ENCODE data around the gene ZNF862. TPM values are rescaled to one million over a fixed set of nuclear protein-coding genes. Genes with fewer than 3 reads are reported as not detected.

The ZNF862 gene
- total RNA-seq, 1 experiment from 2014 or later: 4.5 TPM

DNA sequence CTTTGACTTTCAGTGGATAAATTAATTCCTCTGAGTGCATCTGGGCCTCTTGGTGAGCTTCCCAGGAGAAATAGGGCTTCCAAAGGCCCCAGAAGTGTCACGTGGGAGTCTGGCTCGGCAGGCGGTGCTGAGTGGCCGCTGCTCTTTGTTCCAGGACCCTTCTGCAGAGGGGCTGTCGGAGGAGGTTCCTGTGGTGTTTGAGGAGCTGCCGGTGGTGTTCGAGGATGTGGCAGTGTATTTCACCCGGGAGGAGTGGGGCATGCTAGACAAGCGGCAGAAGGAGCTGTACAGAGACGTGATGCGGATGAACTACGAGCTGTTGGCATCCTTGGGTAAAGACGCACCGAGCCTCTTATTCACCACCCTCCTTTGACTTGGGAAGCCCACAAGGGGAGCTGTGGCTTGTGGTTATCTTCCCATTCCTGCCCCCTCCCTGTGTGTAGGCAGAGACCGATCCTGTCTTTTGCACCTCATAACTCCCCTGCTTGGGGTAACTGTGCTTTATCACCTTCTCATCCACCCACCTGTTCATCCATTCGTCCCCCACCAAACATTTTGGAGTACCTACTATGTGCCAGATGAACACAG lies 11.9 kb downstream of the ZNF862 start:
- H3K36me3 ChIP-seq: no peaks in the 10 kb centered on the region
- no peaks in the 10 kb centered on the region for H3K9me3 ChIP-seq
- no peak overlapping the region for H3K4me3 ChIP-seq
- no peak for DNase-seq
- H3K27me3 ChIP-seq: no peaks in the 10 kb centered on the region

DNA sequence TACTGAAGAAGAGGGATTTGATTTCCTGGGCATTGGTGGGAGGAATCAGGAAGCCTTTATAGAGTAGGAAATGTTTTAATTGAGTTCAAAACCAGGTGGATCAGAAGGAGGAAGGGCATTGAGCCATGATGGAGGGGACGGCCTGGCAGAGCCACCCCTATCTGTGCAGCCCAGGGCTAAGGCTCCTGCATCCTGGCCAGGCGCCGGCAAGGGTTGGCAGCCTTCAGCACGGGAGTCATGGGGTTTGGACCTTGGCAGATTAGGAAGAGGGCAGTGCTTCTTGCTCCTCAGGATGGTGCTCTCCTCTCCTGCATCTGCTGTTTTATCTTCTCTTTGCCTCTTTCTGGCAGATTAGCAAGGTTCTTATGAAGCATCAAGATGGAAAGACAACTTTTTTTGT lies 12.5 kb downstream of the ZNF862 start:
- no peak overlapping the region for H3K4me3 ChIP-seq
- H3K9me3 ChIP-seq: no peaks in the 10 kb centered on the region
- no peaks in the 10 kb centered on the region for H3K27me3 ChIP-seq
- DNase-seq: no peak
- H3K36me3 ChIP-seq: no peaks in the 10 kb centered on the region

- no peak for DNase-seq
- H3K4me3 ChIP-seq: no peak overlapping the region
Measured at GRCh38 chr7:149851449-149851848, 13.3 kb downstream of the ZNF862 start.

DNA sequence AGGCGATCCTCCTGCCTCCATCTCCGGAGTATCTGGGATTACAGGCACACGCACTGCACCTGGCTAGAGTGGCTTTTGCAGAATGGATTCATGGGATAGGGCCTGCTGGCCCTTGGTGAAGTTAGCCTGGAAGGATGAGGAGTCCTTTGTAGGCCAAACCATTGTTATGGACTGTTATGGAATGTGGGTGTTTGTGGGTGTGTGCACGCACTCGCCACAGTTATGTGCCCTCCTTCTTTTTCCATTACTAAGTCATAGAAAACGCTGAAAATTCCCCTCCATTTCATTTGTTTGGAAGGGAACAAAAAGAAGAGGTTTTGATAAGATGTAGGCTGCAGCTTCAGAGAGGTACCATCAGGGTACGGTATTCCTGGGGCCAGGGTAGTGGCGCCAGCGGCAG lies 15.0 kb downstream of the ZNF862 start:
- Histone ChIP-seq H3K36me3 (no peaks in the 10 kb centered on the region), H3K4me3 (no peak overlapping the region), H3K27me3 (no peaks in the 10 kb centered on the region), H3K9me3 (no peaks in the 10 kb centered on the region)
- no peak for DNase-seq

More at GRCh38 chr7:149851449-149851848, 13.3 kb downstream of the ZNF862 start:
- no peaks in the 10 kb centered on the region for H3K9me3 ChIP-seq
- no peaks in the 10 kb centered on the region for H3K27me3 ChIP-seq
- no peaks in the 10 kb centered on the region for H3K36me3 ChIP-seq

DNA sequence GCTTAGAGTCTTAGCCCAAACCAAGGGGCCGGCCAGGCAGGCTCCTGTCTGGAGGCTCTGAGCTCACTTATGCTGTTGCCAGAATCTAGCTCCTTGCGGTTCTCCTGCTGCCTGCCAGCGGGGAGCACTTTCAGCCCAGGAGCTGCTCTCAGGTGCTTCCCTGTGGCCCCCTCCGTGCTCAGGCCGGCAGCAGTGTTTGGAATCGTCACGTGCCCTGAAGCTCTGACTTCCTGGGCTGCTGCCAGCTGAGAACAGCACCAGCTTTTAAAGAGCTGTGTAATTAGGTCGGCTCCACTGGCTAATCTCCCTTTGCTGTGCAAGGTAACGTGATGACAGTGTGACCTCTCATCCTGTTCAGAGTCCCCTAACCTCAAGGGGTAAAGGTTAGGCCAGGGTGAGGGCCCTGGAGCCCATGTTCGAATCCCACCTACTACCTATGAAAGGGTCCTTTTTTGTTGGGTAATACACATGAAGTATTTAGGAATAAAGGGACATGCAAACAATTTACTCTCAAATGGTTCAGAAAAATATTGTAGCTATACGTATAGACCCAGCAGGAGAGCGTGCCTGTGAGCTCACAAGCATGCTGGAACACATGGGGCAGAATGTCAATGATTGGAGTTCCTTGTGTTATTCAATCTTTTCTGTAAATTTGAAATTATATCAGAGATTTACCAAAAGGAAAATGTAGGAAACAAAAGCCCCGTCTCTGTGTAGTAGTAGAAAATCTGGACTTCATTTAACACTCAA lies 16.6 kb downstream of the ZNF862 start:
- no peaks in the 10 kb centered on the region for H3K9me3 ChIP-seq
- no peaks in the 10 kb centered on the region for H3K27me3 ChIP-seq
- DNase-seq: peak; percentile 15
- H3K36me3 ChIP-seq: no peaks in the 10 kb centered on the region
- no peak overlapping the region for H3K4me3 ChIP-seq

- Histone ChIP-seq H3K4me3 (no peak overlapping the region), H3K27me3 (no peaks in the 10 kb centered on the region), H3K36me3 (no peaks in the 10 kb centered on the region), H3K9me3 (no peaks in the 10 kb centered on the region)
- peak; percentile 44 for DNase-seq
Measured at GRCh38 chr7:149855361-149856305, 17.5 kb downstream of the ZNF862 start.

- DNase-seq: no peak
- no peak overlapping the region for H3K4me3 ChIP-seq
- no peaks in the 10 kb centered on the region for H3K36me3 ChIP-seq
- H3K27me3 ChIP-seq: no peaks in the 10 kb centered on the region
- H3K9me3 ChIP-seq: no peaks in the 10 kb centered on the region
Measured at GRCh38 chr7:149856583-149856982, 18.4 kb downstream of the ZNF862 start.

GRCh38 chr7:149859369-149859768 lies 21.2 kb downstream of the ZNF862 start:
- DNase-seq: no peak
- no peak overlapping the region for H3K4me3 ChIP-seq
- no peaks in the 10 kb centered on the region for H3K27me3 ChIP-seq
- H3K9me3 ChIP-seq: no peaks in the 10 kb centered on the region
- H3K36me3 ChIP-seq: no peaks in the 10 kb centered on the region

DNA sequence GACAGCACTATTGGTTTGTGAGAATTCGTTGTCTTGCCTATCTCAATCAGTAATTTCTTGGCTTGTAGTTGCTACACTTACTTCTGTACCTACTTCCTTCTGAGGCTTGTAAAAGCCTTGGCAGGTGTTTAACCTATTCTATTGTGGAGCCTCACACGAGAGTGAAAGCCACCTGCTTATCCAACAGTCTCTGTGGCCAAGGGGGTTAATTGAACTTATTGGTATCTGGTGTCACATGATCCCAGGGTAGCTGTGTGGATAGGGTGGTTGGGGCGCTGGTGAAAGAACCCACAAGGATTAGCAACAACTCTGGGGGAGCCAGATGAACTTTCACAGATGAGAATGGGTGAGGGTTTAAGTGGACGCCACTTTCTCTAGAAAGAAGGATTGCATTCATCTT lies 21.7 kb downstream of the ZNF862 start:
- H3K4me3 ChIP-seq: no peak overlapping the region
- no peaks in the 10 kb centered on the region for H3K27me3 ChIP-seq
- DNase-seq: no peak
- H3K9me3 ChIP-seq: no peaks in the 10 kb centered on the region
- H3K36me3 ChIP-seq: no peaks in the 10 kb centered on the region

GRCh38 chr7:149860821-149861727 lies 22.9 kb downstream of the ZNF862 start:
- no peaks in the 10 kb centered on the region for H3K9me3 ChIP-seq
- no peaks in the 10 kb centered on the region for H3K36me3 ChIP-seq
- H3K4me3 ChIP-seq: no peak overlapping the region
- H3K27me3 ChIP-seq: no peaks in the 10 kb centered on the region
- DNase-seq: no peak

DNA sequence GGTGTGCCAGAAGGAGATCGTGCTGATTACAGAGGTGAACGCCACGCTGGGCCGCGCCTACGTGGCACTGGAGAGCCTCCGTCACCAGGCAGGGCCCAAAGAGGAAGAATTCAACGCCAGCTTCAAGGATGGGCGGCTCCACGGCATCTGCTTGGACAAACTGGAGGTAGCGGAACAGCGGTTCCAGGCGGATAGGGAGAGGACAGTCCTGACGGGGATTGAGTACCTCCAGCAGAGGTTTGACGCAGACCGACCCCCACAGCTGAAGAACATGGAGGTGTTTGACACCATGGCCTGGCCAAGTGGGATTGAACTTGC lies 23.5 kb downstream of the ZNF862 start:
- Histone ChIP-seq H3K9me3 (no peaks in the 10 kb centered on the region), H3K4me3 (no peak overlapping the region), H3K27me3 (no peaks in the 10 kb centered on the region), H3K36me3 (no peaks in the 10 kb centered on the region)
- no peak for DNase-seq

- H3K27me3 ChIP-seq: no peaks in the 10 kb centered on the region
- DNase-seq: no peak
- H3K4me3 ChIP-seq: no peak overlapping the region
- no peaks in the 10 kb centered on the region for H3K36me3 ChIP-seq
- H3K9me3 ChIP-seq: no peaks in the 10 kb centered on the region
Measured at GRCh38 chr7:149862156-149862555, 24.0 kb downstream of the ZNF862 start.

DNA sequence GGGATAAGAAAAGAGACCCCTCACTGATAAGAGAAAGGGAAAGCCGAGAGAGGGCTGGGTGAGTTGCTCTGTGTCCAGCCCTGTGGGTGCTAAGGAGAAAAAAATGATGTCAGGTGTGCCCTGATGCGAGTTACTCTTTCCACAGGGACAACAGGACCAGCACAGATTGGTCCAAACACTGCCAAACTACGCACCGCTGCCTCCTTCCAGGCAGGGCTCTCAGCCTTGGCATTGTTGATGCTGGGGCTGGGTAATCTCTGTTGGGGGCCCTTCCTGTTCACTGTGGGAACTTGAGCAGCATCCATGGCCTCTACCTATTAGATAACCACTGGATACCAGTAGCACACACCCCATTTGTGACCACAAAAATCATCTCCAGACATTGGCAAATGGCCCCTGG lies 25.3 kb downstream of the ZNF862 start:
- no peaks in the 10 kb centered on the region for H3K36me3 ChIP-seq
- H3K27me3 ChIP-seq: no peaks in the 10 kb centered on the region
- H3K4me3 ChIP-seq: no peak overlapping the region
- H3K9me3 ChIP-seq: no peaks in the 10 kb centered on the region
- DNase-seq: no peak

GRCh38 chr7:149864023-149864422 lies 25.8 kb downstream of the ZNF862 start:
- DNase-seq: no peak
- no peaks in the 10 kb centered on the region for H3K36me3 ChIP-seq
- no peak overlapping the region for H3K4me3 ChIP-seq
- no peaks in the 10 kb centered on the region for H3K9me3 ChIP-seq
- H3K27me3 ChIP-seq: no peaks in the 10 kb centered on the region

DNA sequence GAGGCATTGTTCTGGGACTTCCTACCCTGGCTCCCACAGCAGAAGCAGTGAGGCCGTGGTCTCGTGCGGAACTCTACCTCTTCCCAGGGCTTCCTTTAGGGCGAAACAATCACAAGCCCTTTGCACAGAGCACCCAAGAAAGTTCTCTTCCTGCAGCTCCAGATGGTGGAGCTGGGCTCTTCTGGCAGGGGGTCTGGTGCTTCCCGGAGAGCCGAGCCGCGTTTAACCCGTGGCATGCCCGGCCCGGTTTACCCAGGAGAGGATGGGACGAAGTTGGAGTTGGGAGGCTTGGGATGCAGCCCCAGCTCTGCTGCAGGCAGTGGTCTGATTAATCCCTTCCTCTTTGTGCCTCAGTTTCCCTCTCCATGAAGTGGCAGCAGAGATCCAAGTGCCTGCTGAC lies 26.6 kb downstream of the ZNF862 start:
- Histone ChIP-seq H3K36me3 (no peaks in the 10 kb centered on the region), H3K27me3 (no peaks in the 10 kb centered on the region), H3K9me3 (no peaks in the 10 kb centered on the region), H3K4me3 (no peak overlapping the region)
- DNase-seq: no peak

DNA sequence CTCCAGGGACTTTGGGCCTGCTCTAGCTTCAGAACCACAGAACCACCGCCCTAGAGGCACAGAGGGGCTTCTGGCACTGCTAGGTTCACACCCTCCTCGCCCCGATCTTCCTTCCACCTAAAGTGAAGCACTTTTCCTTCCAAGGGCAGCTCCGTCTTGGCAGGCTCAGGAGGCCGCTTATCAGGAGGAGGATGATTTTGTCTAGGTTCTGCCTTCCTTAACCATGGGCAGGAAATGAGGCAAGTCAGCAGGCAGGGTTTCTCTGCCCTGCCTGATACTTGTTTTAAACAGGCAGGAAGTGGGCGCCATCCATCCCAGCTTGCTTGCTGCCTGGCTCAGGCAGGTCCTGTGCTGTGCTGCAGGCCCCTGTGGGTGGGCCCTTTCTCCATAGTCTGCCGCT lies 27.3 kb downstream of the ZNF862 start:
- no peaks in the 10 kb centered on the region for H3K9me3 ChIP-seq
- no peak overlapping the region for H3K4me3 ChIP-seq
- no peak for DNase-seq
- no peaks in the 10 kb centered on the region for H3K27me3 ChIP-seq
- H3K36me3 ChIP-seq: no peaks in the 10 kb centered on the region

Measured in MG63 (cell line).